ENCODE measurements around the gene DPH1.

DNA sequence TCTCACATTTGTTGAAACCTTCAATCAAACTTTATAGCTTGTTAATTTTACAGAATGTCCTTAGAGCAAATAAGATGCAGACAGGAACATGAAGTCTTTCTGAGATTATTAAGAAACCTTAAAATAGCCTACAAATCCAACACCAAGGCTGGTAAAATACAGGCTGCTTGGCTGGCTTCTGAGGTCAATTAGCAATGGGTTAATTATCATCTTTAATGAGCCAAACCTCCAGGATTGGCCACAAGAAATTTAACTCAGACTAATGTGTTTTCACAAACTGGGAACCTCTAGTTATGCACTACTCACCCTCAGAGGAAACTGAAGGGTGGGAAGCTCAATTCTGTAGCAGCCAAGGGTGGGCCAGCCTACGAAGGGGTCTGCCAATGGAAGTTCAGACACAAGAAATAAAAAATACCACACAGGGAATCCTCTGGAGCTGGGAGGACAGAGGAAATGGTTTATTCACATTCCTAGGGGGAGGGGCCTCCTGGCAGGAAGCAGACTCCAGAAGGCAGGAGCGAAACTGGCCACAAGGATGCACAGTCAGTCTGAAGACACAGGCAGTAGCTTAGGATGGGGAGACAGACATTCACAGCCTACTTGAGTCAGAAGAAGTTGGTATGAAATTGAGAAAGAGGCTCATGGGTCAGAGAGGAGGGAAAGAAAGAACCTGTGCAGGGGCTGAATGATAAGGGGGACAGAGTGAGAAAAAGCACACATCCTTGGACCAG, 61.0 kb downstream of the DPH1 start:
- TF ChIP-seq, protein P1, sequence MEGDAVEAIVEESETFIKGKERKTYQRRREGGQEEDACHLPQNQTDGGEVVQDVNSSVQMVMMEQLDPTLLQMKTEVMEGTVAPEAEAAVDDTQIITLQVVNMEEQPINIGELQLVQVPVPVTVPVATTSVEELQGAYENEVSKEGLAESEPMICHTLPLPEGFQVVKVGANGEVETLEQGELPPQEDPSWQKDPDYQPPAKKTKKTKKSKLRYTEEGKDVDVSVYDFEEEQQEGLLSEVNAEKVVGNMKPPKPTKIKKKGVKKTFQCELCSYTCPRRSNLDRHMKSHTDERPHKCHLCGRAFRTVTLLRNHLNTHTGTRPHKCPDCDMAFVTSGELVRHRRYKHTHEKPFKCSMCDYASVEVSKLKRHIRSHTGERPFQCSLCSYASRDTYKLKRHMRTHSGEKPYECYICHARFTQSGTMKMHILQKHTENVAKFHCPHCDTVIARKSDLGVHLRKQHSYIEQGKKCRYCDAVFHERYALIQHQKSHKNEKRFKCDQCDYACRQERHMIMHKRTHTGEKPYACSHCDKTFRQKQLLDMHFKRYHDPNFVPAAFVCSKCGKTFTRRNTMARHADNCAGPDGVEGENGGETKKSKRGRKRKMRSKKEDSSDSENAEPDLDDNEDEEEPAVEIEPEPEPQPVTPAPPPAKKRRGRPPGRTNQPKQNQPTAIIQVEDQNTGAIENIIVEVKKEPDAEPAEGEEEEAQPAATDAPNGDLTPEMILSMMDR (IDR thresholded peaks at IDR 0.05) = peak in 3 of 4 experiments; percentile 33 to 62 (median 36)
- no peak for TF ChIP-seq POLR2A (IDR thresholded peaks at IDR 0.05)
- no peak for TF ChIP-seq EP300 (IDR thresholded peaks at IDR 0.05)

Measured in gastroesophageal sphincter (tissue), 3 donors.